ENCODE measurements around the gene KLF4.
"Not testable (repeated sequence)": the region's sequence is repeated elsewhere in the genome, so short reads cannot be mapped to it uniquely, and the experiment has no call there.

Gene KLF4
- total RNA-seq: 1.6 to 56.0 reads per million in 2 donors

DNA sequence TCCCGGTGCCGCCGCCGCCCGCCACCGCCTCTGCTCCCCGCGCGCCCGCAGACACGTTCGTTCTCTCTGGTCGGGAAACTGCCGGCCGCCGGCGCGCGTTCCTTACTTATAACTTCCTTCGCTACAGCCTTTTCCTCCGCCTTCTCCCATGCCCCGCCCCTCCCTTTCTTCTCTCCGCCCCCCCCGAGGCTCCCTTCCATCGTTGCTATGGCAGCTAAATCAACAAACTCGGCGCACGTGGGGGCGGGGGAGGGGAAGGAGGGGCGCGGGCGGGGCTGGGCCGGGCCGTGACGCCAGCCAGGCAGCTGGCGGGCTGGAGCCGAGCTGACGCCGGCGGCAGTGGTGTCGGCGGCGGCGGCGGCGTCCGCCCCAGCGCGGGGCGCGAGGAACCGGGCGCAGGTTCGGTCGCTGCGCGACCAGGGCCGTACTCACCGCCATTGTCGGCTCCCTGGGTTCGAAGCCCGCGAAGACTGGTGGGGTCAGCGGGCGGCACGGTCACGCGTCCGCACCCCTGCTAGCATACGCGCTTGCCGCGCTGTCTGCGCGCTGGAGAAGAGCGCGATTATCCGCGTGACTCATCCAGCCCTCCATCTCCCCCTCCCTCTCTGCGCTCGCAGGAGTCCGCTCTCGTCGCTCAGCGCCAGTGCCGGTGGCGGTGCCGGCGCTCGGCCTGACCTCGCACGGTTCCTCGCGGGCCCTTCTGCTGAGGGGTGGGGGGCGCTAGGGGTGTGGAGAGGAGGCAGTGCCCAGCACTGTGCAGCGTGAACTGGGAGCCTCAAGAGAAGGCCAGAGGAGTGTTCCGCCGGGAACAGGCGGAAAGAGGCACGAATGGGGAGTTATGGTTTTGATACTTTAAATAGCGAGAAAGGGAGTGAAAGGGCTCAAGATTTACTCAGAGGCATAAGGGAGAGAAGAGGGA, at the start of gene KLF4:
KLF4 (minus strand) TSS at position 83 of the 919 bp plus-strand sequence. CDS start 597 bp downstream, outside the sequence.
- peak; percentile 16 for DNase-seq

DNA sequence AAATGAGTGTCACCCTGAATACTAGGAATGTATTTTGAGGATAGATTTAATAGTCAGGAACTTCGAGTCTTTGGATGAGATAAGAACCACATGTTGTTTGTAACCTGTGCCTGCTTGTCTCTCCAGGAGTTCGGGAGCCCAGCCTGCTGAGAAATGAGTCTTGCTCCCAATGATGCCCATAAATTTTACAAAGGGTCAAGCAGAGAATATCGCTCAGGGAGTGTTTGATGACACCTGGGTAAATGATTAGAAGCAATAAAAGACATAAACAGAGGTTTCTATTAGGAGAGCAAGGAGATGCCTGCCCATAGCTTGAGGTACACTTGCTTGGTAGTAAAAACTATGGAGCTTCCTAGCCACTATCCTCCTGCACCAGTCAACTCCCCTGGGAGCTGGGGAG, 46.9 kb upstream of the KLF4 start:
- DNase-seq: no peak

DNA sequence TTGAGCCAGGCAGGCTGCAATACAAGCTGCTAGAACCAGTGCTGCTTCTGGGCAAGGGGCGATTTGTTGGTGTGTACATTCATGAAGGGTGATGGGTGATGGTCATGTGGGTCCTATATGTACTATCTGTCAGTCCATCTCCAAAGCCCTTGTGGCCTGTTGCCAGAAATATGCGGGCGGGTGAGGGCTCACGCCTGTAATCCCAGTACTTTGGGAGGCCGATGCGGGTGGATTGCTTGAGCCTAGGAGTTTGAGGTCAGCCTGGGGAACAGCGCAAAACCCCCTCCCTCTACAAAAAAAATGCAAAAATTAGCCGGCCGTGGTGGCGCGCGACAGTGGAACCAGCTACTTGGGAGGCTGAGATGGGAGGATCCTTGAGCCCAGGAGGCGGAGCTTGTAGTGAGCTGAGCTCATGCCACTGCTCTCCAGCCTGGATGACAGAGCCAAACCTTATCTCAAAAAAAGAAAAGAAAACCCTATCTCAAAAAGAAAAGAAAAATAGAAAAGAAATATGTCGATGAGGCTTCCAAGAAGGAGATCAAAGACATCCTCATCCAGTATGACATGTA, 45.0 kb upstream of the KLF4 start:
- no peak for DNase-seq

- no peak for DNase-seq
These were observed 41.1 kb upstream of the KLF4 start for GRCh38 chr9:107530679-107531078.

- DNase-seq: no peak
These were observed 39.1 kb upstream of the KLF4 start for GRCh38 chr9:107528686-107529085.

DNA sequence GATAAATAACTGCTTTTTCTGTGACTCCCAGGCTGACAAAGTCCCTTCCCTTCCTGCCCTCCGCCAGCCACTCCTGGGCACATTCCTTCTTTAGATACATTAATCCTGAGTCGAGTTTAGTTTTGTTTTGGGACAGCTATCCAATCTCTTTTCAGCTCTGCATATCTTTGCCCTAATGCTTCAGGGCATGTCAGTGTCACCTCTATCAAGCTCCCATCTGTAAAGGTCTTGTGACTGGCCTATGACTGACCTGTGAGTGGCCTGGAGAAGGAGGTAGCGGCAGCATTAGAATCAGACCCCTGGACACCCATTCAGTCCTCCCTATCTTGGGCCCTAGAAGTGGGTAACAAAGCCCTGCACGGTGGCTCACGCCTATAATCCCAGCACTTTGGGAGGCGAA, 34.0 kb upstream of the KLF4 start:
- DNase-seq: no peak

DNA sequence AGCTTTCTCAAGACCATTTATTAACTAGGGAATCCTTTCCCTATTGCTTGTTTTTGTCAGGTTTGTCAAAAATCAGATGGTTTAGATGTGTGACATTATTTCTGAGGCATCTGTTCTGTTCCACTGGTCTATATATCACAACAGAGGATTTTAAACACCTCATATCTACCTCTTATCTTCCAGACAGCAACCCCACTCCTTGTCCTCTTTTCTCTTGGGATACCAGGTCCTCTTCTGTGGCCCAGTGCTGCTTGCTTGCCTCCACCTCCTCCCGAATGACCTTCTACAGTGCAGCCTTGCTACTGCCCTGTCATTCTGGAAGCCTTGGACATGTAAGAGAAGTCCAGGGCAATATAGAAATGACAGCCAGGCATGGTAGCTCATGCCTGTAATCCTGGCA, 30.6 kb upstream of the KLF4 start:
- DNase-seq: no peak

DNA sequence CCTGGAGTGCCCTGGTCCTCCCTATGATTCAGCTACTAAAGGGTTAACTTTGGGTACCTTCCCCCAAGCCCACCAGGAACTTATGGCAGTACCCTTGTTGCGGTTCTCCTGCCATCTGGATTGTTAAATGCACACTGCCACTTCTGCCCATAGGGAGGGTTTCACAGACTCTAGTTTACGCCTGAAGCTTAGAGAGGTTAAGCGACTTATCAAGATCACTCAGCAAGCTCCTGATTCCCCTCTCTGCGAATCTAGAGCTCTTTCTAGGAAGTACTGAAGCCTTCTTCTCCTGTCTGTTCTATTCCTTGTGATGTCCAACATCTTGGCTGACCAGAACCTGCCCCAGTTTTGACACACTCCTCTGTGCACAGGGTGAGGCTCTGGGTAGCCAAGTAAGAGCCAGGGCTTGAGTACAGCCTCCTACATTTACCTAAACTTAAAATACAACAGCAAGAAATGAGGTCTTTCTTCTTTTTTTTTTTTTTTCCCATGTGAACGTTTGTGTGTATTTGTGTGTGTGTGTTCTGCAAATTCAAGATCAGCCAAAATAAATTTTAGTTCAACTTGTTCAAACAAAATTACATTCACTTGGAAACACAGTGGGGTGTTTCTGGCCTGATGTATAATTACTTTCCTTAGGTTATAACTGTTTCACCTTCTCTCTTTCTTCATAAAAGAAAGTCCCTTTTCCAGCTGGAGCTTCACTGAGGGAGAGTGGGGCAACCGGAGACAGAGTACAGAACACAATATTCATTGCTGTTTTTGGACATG, 28.7 kb upstream of the KLF4 start:
- DNase-seq: no peak

- DNase-seq: no peak
These were observed 24.0 kb upstream of the KLF4 start for GRCh38 chr9:107513464-107514100.

DNA sequence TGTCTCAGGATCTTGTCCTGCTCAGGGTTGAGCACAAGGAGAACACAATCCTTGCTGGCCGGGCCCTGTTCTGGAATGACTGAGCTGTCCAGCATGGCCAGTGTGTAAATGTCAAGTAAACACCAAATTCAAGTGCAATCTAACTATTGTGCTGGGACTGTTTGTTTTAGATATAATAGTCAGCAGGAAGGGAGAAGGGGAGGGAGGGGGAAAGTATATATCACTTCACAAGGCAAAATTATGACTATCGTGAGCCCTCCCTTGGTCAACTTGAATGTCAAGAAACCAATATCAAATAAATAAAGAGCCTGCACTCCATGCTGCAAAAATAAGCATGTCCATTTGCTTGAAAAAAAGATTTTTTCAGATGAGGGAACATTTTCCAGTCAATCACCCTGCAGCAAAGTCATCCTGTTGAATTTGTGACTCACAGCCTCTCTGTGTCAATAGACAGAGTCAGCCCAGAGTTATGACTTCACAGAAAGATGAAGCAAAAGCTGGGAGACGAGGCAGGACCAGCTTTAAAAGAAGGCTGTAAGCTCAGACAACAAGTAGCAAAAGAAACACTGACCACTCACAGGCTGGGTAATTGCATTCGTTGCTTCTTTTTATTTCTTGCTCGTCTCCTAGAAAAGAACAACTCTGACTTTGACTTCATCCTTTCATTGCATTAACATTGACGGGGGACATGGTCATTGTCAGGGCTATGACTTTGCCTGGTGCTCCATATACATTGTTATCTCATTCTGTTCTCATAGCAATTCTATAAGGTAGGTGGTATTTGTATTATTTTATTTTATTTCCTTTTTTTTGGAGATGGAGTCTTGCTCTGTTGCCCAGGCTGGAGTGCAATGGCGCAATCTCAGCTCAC, 15.3 kb upstream of the KLF4 start:
- DNase-seq: no peak

GRCh38 chr9:107502464-107502863, 12.9 kb upstream of the KLF4 start:
- DNase-seq: no peak

DNA sequence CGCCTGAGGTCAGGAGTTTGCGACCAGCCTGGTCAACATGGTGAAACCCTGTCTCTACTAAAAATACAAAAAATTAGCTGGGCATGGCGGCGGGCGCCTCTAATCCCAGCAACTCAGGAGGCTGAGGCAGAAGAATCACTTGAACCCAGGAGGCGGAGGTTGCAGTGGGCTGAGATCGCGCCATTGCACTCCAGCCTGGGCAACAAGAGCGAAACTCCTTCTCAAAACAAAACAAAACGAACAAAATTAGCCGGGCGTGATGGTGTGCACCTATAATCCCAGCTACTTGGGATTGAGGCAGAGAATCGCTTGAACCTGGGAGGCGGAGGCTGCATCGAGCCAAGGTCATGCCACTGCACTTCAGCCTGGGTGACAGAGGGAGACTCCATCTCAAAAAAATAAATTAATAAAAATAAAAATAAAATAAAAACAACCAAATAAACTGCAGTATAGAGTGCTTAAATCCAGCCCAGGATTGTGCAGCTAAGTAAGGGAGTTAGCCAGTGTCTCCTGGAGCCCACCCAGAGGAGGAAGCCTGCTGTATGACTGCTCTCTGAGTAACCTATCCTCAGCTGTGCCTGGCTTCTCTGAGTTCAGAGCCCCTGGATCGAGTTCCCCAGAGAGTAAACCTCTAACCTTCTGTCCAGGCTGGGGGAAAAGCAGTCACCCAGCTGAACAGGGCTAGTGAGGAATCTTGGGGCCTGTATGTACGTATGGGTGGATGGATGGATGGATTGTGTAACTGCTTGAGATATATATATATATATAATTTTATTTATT, 11.0 kb upstream of the KLF4 start:
- not testable (repeated sequence) for DNase-seq

DNA sequence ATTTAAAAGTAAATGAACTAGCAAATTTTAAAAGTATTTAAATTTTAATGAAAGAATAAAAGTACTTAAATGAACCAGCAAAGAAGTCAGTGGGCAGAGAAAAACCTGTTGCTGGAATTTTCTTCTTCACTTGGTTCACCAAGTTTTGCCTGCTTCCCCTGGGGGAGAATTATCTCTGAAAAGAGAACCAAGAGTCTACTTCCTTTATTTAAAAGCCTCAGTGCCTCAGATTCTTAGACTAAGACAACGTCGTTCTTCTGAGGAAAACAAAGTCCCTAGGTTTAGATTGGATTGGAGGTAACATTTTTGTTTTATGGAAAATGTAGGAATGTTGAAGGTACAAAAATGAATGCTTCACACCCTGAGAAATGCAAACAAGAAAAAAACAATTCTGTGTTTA, 7.4 kb upstream of the KLF4 start:
- no peak for DNase-seq

- no peak for DNase-seq
These were observed 2.9 kb upstream of the KLF4 start for GRCh38 chr9:107492381-107492970.

- DNase-seq: no peak
These were observed 1.8 kb upstream of the KLF4 start for GRCh38 chr9:107491081-107492053.

DNA sequence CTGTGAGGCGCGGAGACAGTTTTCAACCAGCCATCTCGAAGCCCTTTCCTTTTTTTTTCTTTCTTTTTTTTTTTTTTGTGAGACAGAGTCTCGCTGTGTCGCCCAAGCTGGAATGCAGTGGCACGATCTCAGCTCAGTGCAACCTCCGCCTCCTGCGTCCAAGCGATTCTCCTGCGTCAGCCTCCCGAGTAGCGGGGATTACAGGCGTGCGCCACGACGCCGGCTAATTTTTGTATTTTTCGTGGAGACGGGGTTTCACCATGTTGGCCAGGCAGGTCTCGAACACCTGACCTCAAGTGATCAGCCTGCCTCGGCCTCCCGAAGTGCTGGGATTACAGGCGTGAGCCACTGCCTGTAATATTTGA, 1.0 kb upstream of the KLF4 start:
- not testable (repeated sequence) for DNase-seq

GRCh38 chr9:107489144-107489673, 360 bp downstream of the KLF4 start:
- no peak for DNase-seq

DNA sequence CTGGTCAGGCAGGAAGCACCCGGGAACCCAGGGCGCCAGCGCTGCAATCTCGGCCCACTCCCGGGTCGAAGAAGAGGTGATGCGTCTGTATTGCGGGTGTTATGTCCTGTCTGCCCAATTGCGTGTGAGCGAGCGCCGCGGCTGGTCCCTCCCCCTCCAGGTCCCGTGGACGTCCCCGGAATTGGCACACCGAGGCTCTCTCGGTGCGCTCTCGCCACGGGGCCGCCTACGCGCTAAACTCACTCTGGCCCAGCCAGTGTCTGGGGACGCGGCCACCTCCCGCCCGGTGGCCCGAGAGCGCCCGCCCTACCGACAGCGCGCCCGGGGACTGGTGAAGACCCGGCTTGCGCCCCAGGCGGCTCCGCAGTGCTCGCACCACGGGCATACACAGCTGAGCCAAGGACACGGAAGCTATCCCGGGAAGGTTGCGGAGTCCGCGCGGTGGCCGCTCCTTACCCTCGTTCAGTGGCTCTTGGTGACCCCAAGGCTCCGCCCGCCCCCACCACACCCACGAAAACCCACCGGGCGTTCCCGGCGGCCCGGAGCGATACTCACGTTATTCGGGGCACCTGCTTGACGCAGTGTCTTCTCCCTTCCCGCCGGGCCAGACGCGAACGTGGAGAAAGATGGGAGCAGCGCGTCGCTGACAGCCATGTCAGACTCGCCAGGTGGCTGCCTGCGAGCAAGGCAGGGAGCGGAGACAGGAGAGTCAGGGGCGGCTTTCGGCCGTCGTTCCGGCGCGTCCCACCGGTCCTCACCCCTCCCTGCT, 1.0 kb downstream of the KLF4 start:
- DNase-seq: no peak
